ENCODE measurements around the gene FAM149B1. TPM values are rescaled to one million over a fixed set of nuclear protein-coding genes. Genes with fewer than 3 reads are reported as not detected.

FAM149B1 gene
- total and polyA plus RNA-seq, 10 of the 15 experiments (the other 5 are each of a cell fraction or from before 2014, with no cell fraction given): 6.6 to 20.9 (median 11.2) TPM

DNA sequence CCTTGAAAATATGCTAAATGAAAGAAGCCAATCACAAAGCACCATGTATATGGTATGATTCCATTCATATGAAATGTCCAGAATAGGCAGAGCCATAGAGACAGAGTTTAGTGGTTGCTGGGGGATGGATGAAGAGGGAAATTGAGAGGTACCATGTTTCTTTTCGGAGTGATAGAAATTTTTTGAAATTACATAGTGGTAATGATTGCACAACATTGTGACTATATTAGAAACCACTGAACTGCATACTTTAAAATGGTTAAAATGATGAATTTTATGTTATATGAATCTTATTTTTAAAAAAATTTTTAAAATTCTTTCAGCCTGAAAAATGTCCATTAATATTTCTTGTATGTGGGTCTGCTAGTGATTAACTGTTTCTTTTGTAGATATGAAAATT, 53.1 kb downstream of the FAM149B1 start:
- in situ Hi-C loops (cut with MboI): no loop called here
- no peak for FAIRE-seq
- no peaks in the 10 kb centered on the region for H3K27me3 ChIP-seq (replicated peaks in 1 of 2; ENCODE audit: control insufficient read depth in 2 of 2, insufficient read depth in 2 of 2, low read length in 1 of 2)
- TF ChIP-seq EP300 (IDR thresholded peaks at IDR 0.05; ENCODE audit: borderline replicate concordance in 1 of 2, control insufficient read depth in 1 of 2, low read depth in 2 of 2, low read length in 2 of 2) (no peak), FOXK2 (IDR thresholded peaks at IDR 0.05) (no peak), JUND (IDR thresholded peaks at IDR 0.05; ENCODE audit: low read depth, low read length) (no peak), HDGF (IDR thresholded peaks at IDR 0.05) (no peak), ZNF217 (IDR thresholded peaks at IDR 0.05) (no peak), KAT2A (conservative IDR thresholded peaks at IDR 0.05; ENCODE audit: control insufficient read depth, low read depth, low read length) (no peak), TBL1XR1 (IDR thresholded peaks at IDR 0.05; ENCODE audit: low read depth, low read length) (no peak), TCF7 (IDR thresholded peaks at IDR 0.05; ENCODE audit: borderline replicate concordance) (no peak), JUNB (IDR thresholded peaks at IDR 0.05) (no peak), PML (IDR thresholded peaks at IDR 0.05; ENCODE audit: low read length) (no peak), NFYB (IDR thresholded peaks at IDR 0.05; ENCODE audit: insufficient read depth, low read depth, low read length) (no peak)
- TF ChIP-seq, protein P1, sequence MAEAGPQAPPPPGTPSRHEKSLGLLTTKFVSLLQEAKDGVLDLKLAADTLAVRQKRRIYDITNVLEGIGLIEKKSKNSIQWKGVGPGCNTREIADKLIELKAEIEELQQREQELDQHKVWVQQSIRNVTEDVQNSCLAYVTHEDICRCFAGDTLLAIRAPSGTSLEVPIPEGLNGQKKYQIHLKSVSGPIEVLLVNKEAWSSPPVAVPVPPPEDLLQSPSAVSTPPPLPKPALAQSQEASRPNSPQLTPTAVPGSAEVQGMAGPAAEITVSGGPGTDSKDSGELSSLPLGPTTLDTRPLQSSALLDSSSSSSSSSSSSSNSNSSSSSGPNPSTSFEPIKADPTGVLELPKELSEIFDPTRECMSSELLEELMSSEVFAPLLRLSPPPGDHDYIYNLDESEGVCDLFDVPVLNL (IDR thresholded peaks at IDR 0.05; ENCODE audit: low read depth, low read length): no peak
- TF ChIP-seq, protein P2, sequence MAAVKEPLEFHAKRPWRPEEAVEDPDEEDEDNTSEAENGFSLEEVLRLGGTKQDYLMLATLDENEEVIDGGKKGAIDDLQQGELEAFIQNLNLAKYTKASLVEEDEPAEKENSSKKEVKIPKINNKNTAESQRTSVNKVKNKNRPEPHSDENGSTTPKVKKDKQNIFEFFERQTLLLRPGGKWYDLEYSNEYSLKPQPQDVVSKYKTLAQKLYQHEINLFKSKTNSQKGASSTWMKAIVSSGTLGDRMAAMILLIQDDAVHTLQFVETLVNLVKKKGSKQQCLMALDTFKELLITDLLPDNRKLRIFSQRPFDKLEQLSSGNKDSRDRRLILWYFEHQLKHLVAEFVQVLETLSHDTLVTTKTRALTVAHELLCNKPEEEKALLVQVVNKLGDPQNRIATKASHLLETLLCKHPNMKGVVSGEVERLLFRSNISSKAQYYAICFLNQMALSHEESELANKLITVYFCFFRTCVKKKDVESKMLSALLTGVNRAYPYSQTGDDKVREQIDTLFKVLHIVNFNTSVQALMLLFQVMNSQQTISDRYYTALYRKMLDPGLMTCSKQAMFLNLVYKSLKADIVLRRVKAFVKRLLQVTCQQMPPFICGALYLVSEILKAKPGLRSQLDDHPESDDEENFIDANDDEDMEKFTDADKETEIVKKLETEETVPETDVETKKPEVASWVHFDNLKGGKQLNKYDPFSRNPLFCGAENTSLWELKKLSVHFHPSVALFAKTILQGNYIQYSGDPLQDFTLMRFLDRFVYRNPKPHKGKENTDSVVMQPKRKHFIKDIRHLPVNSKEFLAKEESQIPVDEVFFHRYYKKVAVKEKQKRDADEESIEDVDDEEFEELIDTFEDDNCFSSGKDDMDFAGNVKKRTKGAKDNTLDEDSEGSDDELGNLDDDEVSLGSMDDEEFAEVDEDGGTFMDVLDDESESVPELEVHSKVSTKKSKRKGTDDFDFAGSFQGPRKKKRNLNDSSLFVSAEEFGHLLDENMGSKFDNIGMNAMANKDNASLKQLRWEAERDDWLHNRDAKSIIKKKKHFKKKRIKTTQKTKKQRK (IDR thresholded peaks at IDR 0.05; ENCODE audit: low read depth, low read length): no peak
- TF ChIP-seq, protein P3, sequence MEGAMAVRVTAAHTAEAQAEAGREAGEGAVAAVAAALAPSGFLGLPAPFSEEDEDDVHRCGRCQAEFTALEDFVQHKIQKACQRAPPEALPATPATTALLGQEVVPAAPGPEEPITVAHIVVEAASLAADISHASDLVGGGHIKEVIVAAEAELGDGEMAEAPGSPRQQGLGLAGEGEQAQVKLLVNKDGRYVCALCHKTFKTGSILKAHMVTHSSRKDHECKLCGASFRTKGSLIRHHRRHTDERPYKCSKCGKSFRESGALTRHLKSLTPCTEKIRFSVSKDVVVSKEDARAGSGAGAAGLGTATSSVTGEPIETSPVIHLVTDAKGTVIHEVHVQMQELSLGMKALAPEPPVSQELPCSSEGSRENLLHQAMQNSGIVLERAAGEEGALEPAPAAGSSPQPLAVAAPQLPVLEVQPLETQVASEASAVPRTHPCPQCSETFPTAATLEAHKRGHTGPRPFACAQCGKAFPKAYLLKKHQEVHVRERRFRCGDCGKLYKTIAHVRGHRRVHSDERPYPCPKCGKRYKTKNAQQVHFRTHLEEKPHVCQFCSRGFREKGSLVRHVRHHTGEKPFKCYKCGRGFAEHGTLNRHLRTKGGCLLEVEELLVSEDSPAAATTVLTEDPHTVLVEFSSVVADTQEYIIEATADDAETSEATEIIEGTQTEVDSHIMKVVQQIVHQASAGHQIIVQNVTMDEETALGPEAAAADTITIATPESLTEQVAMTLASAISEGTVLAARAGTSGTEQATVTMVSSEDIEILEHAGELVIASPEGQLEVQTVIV (IDR thresholded peaks at IDR 0.05; ENCODE audit: borderline replicate concordance, partially characterized antibody): no peak
- TF ChIP-seq, protein P4, sequence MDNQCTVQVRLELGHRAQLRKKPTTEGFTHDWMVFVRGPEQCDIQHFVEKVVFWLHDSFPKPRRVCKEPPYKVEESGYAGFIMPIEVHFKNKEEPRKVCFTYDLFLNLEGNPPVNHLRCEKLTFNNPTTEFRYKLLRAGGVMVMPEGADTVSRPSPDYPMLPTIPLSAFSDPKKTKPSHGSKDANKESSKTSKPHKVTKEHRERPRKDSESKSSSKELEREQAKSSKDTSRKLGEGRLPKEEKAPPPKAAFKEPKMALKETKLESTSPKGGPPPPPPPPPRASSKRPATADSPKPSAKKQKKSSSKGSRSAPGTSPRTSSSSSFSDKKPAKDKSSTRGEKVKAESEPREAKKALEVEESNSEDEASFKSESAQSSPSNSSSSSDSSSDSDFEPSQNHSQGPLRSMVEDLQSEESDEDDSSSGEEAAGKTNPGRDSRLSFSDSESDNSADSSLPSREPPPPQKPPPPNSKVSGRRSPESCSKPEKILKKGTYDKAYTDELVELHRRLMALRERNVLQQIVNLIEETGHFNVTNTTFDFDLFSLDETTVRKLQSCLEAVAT (IDR thresholded peaks at IDR 0.05): no peak

More for the DNA sequence above, 53.1 kb downstream of the FAM149B1 start:
- POLR2A ChIA-PET: no interaction called here
- H4K20me1 ChIP-seq (ENCODE audit: control insufficient read depth, insufficient read depth): no peaks in the 10 kb centered on the region
- ATAC-seq: no peak
- H3K4me3 ChIP-seq: no peak overlapping the region
- no peak overlapping the region for H2AFZ ChIP-seq (ENCODE audit: control insufficient read depth, low read depth, low read length)
- H3K27ac ChIP-seq (ENCODE audit: control insufficient read depth, insufficient read depth): no peak overlapping the region
- SMC1A ChIA-PET (ENCODE audit: uncharacterized antibody, unreplicated experiment): interaction anchor here (1.2 kb wide), 1 partner anchor 52 kb away, joined by 3 read pairs; no protein-coding TSS in a partner anchor
- RAD21 ChIA-PET (ENCODE audit: unreplicated experiment): no interaction called here
- no peaks in the 10 kb centered on the region; the same call in 2 of the 3 replicates for H3K9me3 ChIP-seq (replicated peaks; ENCODE audit: control insufficient read depth, insufficient read depth, low read length)
- H3K79me2 ChIP-seq (ENCODE audit: control insufficient read depth, insufficient read depth, low read length): no peaks in the 10 kb centered on the region
- H3K4me1 ChIP-seq (ENCODE audit: control insufficient read depth, insufficient read depth, low read length): no peaks in the 10 kb centered on the region
- DNase-seq (ENCODE audit: low read depth, low spot score): no peak
- H3K9ac ChIP-seq (ENCODE audit: control insufficient read depth, insufficient read depth, low read length): no peak overlapping the region
- no peak overlapping the region for H3K4me2 ChIP-seq (ENCODE audit: control insufficient read depth, insufficient read depth)
- no TSS peak for BruUV-seq (replicated peaks)
- intact Hi-C loops (cut with micrococcal nuclease; ENCODE audit: unreplicated experiment): no loop called here
- CTCF ChIA-PET: interaction anchor here (1.0 kb wide), 1 partner anchor 12 kb away, joined by 3 read pairs; no protein-coding TSS in a partner anchor
- peaks cover 0 to 11% of the 10 kb centered on the region in 2 experiments; a peak in 3 of 4 replicates for H3K36me3 ChIP-seq (ENCODE audit: control insufficient read depth in 2 of 2, insufficient read depth in 2 of 2, low read length in 1 of 2)
- WGBS (ENCODE audit: insufficient coverage, insufficient replicate concordance, low lambda C conversion rate, missing lambda C conversion rate): 100% methylated on average over 1 of the region's 1 CpG
